ENCODE data around the gene EYS. TPM values are rescaled to one million over a fixed set of nuclear protein-coding genes. Genes with fewer than 3 reads are reported as not detected.
"Not testable (repeated sequence)": the region's sequence is repeated elsewhere in the genome, so short reads cannot be mapped to it uniquely, and the experiment has no call there.

EYS gene
- total RNA-seq, 1 donor from 2014 or later: not detected

- ATAC-seq: no peak
Measured at GRCh38 chr6:64288351-64288750, 1418.7 kb downstream of the EYS start.

- no peak for ATAC-seq
Measured at GRCh38 chr6:64281167-64281566, 1425.9 kb downstream of the EYS start.

GRCh38 chr6:64280569-64280968 lies 1426.5 kb downstream of the EYS start:
- ATAC-seq: no peak

GRCh38 chr6:64270083-64270482 lies 1436.9 kb downstream of the EYS start:
- ATAC-seq: no peak

- no peak for ATAC-seq
Measured at GRCh38 chr6:64266351-64266821, 1440.6 kb downstream of the EYS start.

GRCh38 chr6:64263778-64264177 lies 1443.2 kb downstream of the EYS start:
- ATAC-seq: no peak

- ATAC-seq: no peak
Measured at GRCh38 chr6:64259372-64259771, 1447.7 kb downstream of the EYS start.

GRCh38 chr6:64258752-64259151 lies 1448.3 kb downstream of the EYS start:
- no peak for ATAC-seq

- no peak for ATAC-seq
Measured at GRCh38 chr6:64258302-64258701, 1448.7 kb downstream of the EYS start.

- no peak for ATAC-seq
Measured at GRCh38 chr6:64257586-64257985, 1449.4 kb downstream of the EYS start.

- ATAC-seq: no peak
Measured at GRCh38 chr6:64256483-64256882, 1450.5 kb downstream of the EYS start.

- ATAC-seq: no peak
Measured at GRCh38 chr6:64255000-64255399, 1452.0 kb downstream of the EYS start.

- no peak for ATAC-seq
Measured at GRCh38 chr6:64254558-64254957, 1452.5 kb downstream of the EYS start.

- no peak for ATAC-seq
Measured at GRCh38 chr6:64252256-64252655, 1454.8 kb downstream of the EYS start.

GRCh38 chr6:64250126-64250525 lies 1456.9 kb downstream of the EYS start:
- ATAC-seq: no peak

- no peak for ATAC-seq
Measured at GRCh38 chr6:64249115-64249514, 1457.9 kb downstream of the EYS start.

GRCh38 chr6:64243618-64244017 lies 1463.4 kb downstream of the EYS start:
- no peak for ATAC-seq

GRCh38 chr6:64238908-64239307 lies 1468.1 kb downstream of the EYS start:
- not testable (repeated sequence) for ATAC-seq

GRCh38 chr6:64238071-64238470 lies 1469.0 kb downstream of the EYS start:
- no peak for ATAC-seq

- no peak for ATAC-seq
Measured at GRCh38 chr6:64233746-64234145, 1473.3 kb downstream of the EYS start.

GRCh38 chr6:64231928-64232327 lies 1475.1 kb downstream of the EYS start:
- ATAC-seq: no peak

- ATAC-seq: no peak
Measured at GRCh38 chr6:64230530-64230929, 1476.5 kb downstream of the EYS start.

GRCh38 chr6:64227863-64228262 lies 1479.2 kb downstream of the EYS start:
- ATAC-seq: no peak

GRCh38 chr6:64225503-64225902 lies 1481.5 kb downstream of the EYS start:
- no peak for ATAC-seq

GRCh38 chr6:64224819-64225218 lies 1482.2 kb downstream of the EYS start:
- ATAC-seq: no peak

- no peak for ATAC-seq
Measured at GRCh38 chr6:64221776-64222175, 1485.2 kb downstream of the EYS start.

Data from esophagus mucosa (tissue), 1 donor.